Activated T-cell treated with anti-CD3 and anti-CD28 coated beads for 48 hours (primary cell): Measurements from ENCODE around the gene IFNL2.
"Not testable (repeated sequence)": the region's sequence is repeated elsewhere in the genome, so short reads cannot be mapped to it uniquely, and the experiment has no call there.

ENCODE experiments used
- DNase-seq: peaks from one replicate; pipeline ENCODE4 v3.0.0-alpha.2; 2020; ENCODE audit warnings: low read depth

IFNL2 gene

GRCh38 chr19:39297931-39298634 is 29.9 kb downstream of the IFNL2 start:
- DNase-seq = peak; percentile 28

- DNase-seq = no peak
Observed at GRCh38 chr19:39299404-39299803, 31.2 kb downstream of the IFNL2 start.

DNA sequence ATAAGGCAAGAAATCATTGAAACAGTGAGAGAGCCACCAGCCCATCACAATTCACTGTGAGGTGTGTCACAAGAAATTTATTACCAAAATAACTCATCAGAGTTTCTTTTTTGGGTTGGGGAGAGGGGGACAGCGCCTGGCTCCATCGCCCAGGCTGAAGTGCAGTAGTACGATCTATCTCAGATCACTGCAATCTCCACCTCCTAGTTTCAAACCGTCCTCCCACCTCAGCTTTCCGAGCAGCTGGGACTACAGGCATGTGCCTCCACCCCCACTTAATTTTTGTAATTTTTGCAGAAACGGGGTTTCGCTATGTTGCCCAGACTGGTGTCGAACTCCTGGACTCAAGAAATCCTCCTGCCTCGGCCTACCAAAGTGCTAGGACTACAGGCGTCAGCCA is 31.6 kb downstream of the IFNL2 start:
- no peak for DNase-seq

- no peak for DNase-seq
Observed at GRCh38 chr19:39301021-39301420, 32.8 kb downstream of the IFNL2 start.

DNA sequence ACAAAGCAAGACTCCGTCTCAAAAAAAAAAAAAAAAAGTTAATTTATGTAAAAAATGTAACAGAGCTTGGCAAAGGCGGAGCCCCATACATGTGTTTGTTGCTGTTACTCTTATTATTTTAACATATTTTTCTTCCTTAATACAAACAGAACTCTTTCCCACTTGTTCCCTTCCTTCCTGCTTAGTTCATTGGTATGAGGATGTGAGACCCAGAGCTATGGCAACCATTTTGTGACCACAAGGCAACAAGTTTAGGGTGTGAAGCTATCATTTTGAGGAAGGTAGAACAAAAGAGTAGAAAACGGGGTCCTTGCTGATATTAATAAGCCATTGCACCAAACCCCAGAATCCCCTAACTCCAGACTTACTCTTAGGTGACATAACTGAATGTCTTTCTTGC is 33.4 kb downstream of the IFNL2 start:
- no peak for DNase-seq

DNA sequence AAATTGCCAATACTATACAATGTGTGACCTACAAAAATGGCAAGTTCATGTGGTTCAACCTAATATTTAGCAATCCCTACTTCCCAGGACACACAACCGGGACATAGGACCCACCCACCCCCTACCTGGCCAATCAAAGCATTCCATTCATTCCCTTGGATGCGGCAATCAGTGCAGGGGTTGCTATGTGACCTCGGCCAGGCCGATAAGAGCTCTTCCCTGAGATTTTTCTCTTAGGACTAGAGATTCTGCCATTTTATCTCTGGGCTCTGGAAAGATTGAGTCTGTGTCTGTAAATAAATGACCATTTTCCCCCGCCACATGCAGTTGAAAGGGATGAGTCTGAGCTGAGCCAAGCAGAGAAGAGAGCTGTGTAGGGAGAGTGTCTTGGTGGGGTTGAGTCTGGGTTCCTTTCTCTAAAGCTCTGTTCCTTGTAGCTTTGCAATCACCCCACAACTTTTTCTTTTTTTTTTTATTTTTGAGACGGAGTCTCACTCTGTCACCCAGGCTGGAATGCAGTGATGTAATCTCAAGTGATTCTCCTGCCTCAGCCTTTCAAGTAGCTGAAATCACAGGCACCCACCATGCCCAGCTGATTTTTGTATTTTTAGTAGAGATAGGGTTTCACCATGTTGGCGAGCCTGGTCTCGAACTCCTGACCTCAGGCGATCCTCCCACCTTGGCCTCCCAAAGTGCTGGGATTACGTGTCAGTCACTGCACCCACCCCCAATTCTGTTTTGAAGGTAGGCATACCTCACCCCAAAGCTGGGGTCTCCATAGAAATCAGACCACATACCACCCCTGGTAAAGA is 35.4 kb downstream of the IFNL2 start:
- DNase-seq = no peak

DNA sequence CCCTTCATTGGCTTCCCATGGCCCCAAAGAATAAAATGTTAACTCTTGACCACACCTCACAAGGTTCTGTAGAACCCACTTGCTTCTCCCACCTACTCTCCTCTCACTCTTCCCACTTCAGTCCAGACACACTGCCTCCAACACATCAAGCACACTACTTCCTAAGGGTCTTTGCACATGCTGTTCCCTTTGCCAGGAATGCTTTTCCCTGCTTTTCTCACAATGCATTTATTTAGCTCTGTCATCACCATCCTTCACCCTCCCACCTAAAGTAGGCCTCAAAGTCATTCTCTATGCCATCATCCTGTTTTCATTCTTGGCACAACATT is 36.0 kb downstream of the IFNL2 start:
- no peak for DNase-seq

GRCh38 chr19:39304701-39305571 is 36.7 kb downstream of the IFNL2 start:
- DNase-seq = no peak

DNA sequence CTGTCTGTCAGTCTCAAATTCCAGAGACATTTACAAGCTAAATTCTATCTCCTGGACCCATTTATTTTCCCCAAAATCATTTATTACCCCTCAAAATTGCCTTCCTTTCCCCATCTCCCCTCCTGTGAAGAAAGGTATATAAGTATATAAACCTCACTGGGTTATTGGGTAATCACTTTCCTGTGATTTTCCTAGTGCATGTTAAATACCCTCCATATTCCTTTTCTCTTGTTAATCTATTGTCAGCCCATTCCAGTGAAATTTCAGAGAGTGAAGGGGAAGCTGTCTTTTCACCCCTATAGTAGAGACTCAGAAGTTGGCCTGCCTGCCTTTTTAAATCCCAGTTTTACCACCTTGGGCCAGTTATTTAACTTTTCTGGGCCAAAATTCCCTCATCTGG is 37.9 kb downstream of the IFNL2 start:
- DNase-seq = no peak

GRCh38 chr19:39307046-39307821 is 39.0 kb downstream of the IFNL2 start:
- no peak for DNase-seq

- DNase-seq = no peak
Observed at GRCh38 chr19:39307822-39308530, 39.8 kb downstream of the IFNL2 start.

DNA sequence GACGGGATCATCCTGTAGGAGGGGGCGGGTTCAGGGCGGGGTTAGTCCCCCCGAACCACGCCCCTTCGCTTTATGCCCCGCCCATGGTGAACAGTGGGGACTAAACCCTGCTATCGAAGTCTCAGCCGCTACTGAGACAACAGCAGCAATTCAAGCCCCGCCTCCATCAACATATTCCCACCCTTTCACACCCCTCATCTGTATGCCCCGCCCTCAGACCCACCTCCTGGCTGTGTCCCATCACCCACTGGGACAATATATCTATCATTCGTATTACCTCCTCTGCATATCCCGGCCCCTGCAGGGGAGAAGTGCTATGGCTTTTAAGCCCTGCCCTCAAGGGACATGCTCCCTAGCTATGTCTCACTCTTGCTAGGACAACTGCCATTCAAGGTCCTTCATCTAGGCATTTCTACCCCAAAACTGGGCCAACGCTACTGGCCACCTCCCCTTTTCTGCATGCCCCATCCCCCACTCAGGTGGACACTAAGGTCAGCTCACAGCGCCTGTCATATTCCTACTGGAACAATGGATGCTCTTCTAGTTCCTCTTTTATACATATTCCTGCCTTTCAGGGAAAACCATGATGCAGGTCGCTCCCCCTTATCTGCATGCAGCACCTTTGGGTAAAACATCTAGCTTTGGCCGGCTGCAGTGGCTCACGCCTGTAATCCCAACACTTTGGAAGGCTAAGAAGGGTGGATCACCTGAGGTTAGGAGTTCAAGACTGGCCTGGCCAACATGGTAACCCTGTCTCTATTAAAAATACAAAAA is 40.5 kb downstream of the IFNL2 start:
- no peak for DNase-seq

DNA sequence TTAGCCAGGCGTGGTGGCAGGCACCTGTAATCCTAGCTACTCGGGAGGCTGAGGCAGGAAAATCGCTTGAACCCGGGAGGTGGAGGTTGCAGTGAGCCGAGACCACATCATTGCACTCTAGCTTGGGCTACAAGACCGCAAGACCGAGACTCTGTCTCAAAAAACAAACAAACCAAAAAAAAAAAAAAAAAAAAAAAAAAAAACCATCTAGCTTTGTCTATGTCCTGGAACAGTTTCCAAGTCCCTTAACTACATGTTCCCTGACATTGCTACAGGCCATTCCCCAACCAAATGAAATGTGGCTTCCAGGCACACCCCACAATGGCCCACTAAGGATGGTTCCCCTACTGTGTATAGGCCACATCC is 41.1 kb downstream of the IFNL2 start:
- not testable (repeated sequence) for DNase-seq

DNA sequence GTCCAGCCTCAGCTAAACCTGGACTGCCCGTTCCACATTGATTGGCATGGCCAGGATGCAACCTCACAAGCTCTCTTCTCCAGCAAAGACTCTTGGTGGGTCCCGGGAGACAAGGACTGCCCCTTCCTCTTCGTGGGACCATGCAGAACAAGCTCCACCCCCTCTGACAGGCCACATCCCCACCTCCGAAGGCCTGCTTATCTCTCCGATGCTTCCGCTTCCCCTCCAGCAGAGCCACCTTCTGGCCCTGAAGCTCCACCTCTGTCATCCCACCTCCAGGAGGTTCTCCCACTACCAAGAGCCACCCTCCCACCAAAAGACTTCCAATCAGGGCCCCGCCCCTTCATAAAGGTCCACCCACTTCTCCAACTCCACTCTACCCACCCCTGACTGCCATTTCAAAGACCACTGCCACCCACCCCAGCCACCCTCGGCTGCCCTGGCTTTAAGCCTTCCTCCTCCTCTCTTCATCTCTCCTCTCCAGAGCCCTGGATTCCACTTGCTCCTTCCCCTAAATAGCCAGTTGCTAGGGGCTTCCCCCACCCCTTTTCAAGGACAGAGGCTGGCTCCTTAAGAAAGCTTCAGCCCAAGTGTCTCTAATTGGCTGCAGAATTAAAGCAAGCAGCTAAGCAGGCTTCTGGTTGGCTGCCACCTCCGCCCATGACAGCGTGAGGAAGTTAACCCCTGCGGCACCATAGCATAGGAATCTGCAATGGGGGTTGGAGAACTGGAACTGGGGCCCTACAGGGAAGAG is 42.5 kb downstream of the IFNL2 start:
- DNase-seq = no peak

GRCh38 chr19:39314016-39314728 is 46.0 kb downstream of the IFNL2 start:
- no peak for DNase-seq

DNA sequence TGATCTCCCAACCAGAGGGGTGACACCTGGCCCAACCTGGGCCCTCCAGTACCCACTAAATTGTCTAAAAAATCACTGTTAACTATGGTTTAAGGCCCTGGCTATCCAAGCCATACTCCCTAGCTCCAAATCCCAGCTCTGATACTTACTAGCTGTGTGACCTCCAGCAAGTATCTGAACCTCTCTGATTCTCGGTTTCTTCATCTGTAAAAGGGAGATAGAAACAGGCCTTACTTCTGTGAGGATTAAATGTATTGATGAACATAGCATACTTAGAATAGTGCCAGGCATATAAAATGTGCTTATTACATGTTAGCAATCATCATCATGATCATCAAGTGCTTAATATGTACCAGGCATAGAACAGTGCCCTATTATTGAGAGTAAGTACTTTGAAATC is 47.7 kb downstream of the IFNL2 start:
- no peak for DNase-seq

- no peak for DNase-seq
Observed at GRCh38 chr19:39316627-39317321, 48.6 kb downstream of the IFNL2 start.

DNA sequence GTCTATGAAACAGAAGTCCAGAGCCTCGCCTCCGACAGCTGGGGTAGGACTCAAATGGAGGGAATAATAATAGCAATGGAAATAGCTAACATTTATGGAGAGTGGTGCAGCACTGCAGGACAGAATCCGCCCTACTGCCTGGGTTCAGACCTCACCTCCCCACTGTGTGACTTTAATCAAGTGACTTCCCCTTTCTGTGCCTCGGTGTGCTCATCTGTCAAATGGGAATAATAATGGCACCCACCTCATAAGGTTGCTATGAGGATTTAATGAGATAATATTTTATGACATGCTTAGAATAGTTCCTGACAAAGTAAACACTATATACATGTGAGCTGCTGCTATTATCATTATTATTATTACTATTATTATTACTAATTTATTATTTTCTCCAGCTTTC is 49.3 kb downstream of the IFNL2 start:
- no peak for DNase-seq

DNA sequence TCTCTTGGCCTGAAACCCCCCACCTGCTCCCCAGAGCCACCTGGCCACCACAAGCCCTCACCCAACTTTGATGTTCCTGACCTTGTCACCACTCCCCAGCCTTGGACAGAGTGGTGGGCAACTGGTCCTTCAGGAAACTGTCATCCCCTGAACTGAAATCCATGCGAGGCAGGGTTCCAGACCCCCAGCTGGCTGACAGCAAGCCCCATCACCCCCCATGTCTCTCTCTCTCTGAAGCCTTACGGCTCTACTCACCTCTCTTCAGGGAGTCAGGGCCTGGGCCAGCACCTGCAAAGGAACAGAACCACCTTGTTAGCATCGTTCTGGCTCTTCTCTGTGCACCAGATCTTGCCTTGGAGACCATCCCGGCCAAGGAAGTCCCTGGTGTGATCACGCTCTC is 49.9 kb downstream of the IFNL2 start:
- no peak for DNase-seq
